Calu3 (cell line): Measurements from ENCODE around the gene CFAP97D1. TPM values are rescaled to one million over a fixed set of nuclear protein-coding genes. Genes with fewer than 3 reads are reported as not detected.

Source experiments
- BruUV-seq: library from RNA; stranded (reverse); fragments of 400-500 nt; replicated peaks from 2 replicates; lab custom pipeline; 2021; lab: Mats Ljungman, UMichigan
- CTCF ChIA-PET: fragments of 300-600 bp; sonication (Branson Sonifier 250); formaldehyde crosslinking; loops from one replicate; lab custom pipeline; 2022; ENCODE audit warnings: antibody characterized with exemption; lab: Charles Lee
- DNase-seq: peaks from one replicate; pipeline ENCODE4 v3.0.0; 2022
- H3K27ac Mint-ChIP-seq: one replicate; pipeline ENCODE4 v1.8.0; 2022; ENCODE audit warnings: mixed read lengths; ENCODE audit not compliant: unreplicated experiment
- H3K27me3 Mint-ChIP-seq: one replicate; pipeline ENCODE4 v1.8.0; 2022; ENCODE audit warnings: mixed read lengths; ENCODE audit not compliant: unreplicated experiment
- H3K36me3 Mint-ChIP-seq: one replicate; pipeline ENCODE4 v1.8.0; 2022; ENCODE audit warnings: mild to moderate bottlenecking, moderate library complexity, mixed read lengths; ENCODE audit not compliant: insufficient read depth, unreplicated experiment
- H3K4me1 Mint-ChIP-seq: one replicate; pipeline ENCODE4 v1.8.0; 2022; ENCODE audit warnings: mild to moderate bottlenecking, low read depth, mixed read lengths; ENCODE audit not compliant: unreplicated experiment
- H3K4me3 Mint-ChIP-seq: one replicate; pipeline ENCODE4 v1.8.0; 2022; ENCODE audit warnings: mild to moderate bottlenecking, low read depth, moderate library complexity, mixed read lengths; ENCODE audit not compliant: unreplicated experiment
- H3K9me3 Mint-ChIP-seq: one replicate; pipeline ENCODE4 v1.8.0; 2022; ENCODE audit warnings: low read depth, mixed read lengths; ENCODE audit not compliant: unreplicated experiment
- intact Hi-C: fragments of 100-400 bp; cut with micrococcal nuclease; formaldehyde crosslinking; loops from one replicate; pipeline ENCODE4 v1.10.0; 2022; ENCODE audit not compliant: unreplicated experiment
- total RNA-seq: library from RNA; stranded (reverse); gene quantifications from 2 replicates; pipeline ENCODE4 v1.2.3, GENCODE V29; 2022
- TF ChIP-seq, protein P1 (sequence below): fragments of 200-600 bp; IDR thresholded peaks from one replicate; pipeline ENCODE4 v1.8.0; 2022; ENCODE audit warnings: antibody characterized with exemption; ENCODE audit not compliant: unreplicated experiment

Gene CFAP97D1
- total RNA-seq, 1 experiment from 2014 or later: not detected

DNA sequence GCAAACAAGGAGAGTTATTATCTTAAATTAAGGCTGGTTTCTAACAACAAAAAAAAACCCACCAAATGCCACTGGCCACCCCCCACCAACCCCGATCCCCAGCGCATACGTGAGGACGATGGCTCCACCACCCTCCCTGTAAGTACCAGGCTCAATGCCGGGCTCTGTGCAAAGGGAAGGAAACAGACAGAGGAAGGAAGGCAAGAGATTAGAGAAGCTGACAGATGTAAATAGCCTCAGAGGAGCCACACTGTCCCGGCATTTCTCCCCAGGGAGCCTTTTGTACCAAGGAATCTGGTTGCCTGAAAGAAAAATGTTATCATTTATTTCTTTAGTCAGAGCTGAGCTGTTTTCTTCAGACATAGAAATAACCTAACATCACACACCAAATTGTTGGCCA lies 34.7 kb upstream of the CFAP97D1 start:
- CTCF ChIA-PET: interaction anchor here (1.1 kb wide), 1 partner anchor 32 kb away, joined by 3 read pairs; no protein-coding TSS in a partner anchor
- Mint-ChIP-seq H3K9me3 (peaks cover 4% of the 10 kb centered on the region), H3K36me3 (no peaks in the 10 kb centered on the region), H3K4me1 (peaks cover 13% of the 10 kb centered on the region), H3K4me3 (no peak overlapping the region), H3K27me3 (peaks cover 91% of the 10 kb centered on the region), H3K27ac (no peak overlapping the region)
- intact Hi-C loops: no loop called here
- no TSS peak for BruUV-seq
- no peak for DNase-seq
- TF ChIP-seq, protein P1, sequence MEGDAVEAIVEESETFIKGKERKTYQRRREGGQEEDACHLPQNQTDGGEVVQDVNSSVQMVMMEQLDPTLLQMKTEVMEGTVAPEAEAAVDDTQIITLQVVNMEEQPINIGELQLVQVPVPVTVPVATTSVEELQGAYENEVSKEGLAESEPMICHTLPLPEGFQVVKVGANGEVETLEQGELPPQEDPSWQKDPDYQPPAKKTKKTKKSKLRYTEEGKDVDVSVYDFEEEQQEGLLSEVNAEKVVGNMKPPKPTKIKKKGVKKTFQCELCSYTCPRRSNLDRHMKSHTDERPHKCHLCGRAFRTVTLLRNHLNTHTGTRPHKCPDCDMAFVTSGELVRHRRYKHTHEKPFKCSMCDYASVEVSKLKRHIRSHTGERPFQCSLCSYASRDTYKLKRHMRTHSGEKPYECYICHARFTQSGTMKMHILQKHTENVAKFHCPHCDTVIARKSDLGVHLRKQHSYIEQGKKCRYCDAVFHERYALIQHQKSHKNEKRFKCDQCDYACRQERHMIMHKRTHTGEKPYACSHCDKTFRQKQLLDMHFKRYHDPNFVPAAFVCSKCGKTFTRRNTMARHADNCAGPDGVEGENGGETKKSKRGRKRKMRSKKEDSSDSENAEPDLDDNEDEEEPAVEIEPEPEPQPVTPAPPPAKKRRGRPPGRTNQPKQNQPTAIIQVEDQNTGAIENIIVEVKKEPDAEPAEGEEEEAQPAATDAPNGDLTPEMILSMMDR: no peak

- TF ChIP-seq, protein P1: no peak
- Mint-ChIP-seq H3K4me1 (peaks cover 26% of the 10 kb centered on the region), H3K27ac (no peak overlapping the region), H3K27me3 (peaks cover 93% of the 10 kb centered on the region), H3K4me3 (no peak overlapping the region), H3K36me3 (no peaks in the 10 kb centered on the region), H3K9me3 (no peaks in the 10 kb centered on the region)
- intact Hi-C loops: no loop called here
- CTCF ChIA-PET: no interaction called here
- no peak for DNase-seq
- no TSS peak for BruUV-seq
Measured at GRCh38 chr17:43750153-43750552, 30.1 kb upstream of the CFAP97D1 start.

GRCh38 chr17:43753493-43754129 lies 26.6 kb upstream of the CFAP97D1 start:
- Mint-ChIP-seq H3K27me3 (peaks cover 98% of the 10 kb centered on the region), H3K27ac (no peak overlapping the region), H3K4me1 (peaks cover 26% of the 10 kb centered on the region), H3K9me3 (no peaks in the 10 kb centered on the region), H3K36me3 (no peaks in the 10 kb centered on the region), H3K4me3 (no peak overlapping the region)
- peak; percentile 28 for DNase-seq
- CTCF ChIA-PET: interaction anchor here (0.6 to 1.2 kb wide), 4 partner anchors 26 to 80 kb away, joined by 3 to 6 read pairs (median 3); no protein-coding TSS in a partner anchor
- intact Hi-C loops: no loop called here
- BruUV-seq: no TSS peak
- TF ChIP-seq, protein P1: no peak

GRCh38 chr17:43754947-43755346 lies 25.3 kb upstream of the CFAP97D1 start:
- Mint-ChIP-seq H3K4me3 (no peak overlapping the region), H3K27ac (no peak overlapping the region), H3K27me3 (peaks cover 100% of the 10 kb centered on the region), H3K9me3 (no peaks in the 10 kb centered on the region), H3K36me3 (no peaks in the 10 kb centered on the region), H3K4me1 (peaks cover 18% of the 10 kb centered on the region)
- CTCF ChIA-PET: interaction anchor here (1.4 kb wide), 1 partner anchor 61 kb away, joined by 3 read pairs; no protein-coding TSS in a partner anchor
- TF ChIP-seq, protein P1: no peak
- intact Hi-C loops: no loop called here
- no peak for DNase-seq
- no TSS peak for BruUV-seq
